ENCODE data around the gene PRR3.
A peak's percentile ranks its signal among the peaks of the same experiment; 100 is the strongest.

Gene PRR3

GRCh38 chr6:30537931-30538330 lies 19.2 kb upstream of the PRR3 start:
- no peak for DNase-seq

GRCh38 chr6:30541515-30542403 lies 15.3 kb upstream of the PRR3 start:
- peak; percentile 89 for DNase-seq

- DNase-seq, result peak; percentile 66
These were observed 14.7 kb upstream of the PRR3 start for GRCh38 chr6:30542404-30542725.

GRCh38 chr6:30542915-30543314 lies 14.2 kb upstream of the PRR3 start:
- DNase-seq, result peak; percentile 30

- DNase-seq, result peak; percentile 62
These were observed 13.3 kb upstream of the PRR3 start for GRCh38 chr6:30543821-30544220.

- peak; percentile 72 for DNase-seq
These were observed 12.3 kb upstream of the PRR3 start for GRCh38 chr6:30544666-30545272.

- no peak for DNase-seq
These were observed 9.6 kb upstream of the PRR3 start for GRCh38 chr6:30547454-30547853.

- DNase-seq, result no peak
These were observed 8.7 kb upstream of the PRR3 start for GRCh38 chr6:30548375-30548774.

GRCh38 chr6:30554404-30554803 lies 2.7 kb upstream of the PRR3 start:
- DNase-seq, result no peak

- no peak for DNase-seq
These were observed 1.9 kb upstream of the PRR3 start for GRCh38 chr6:30554962-30555815.

- no peak for DNase-seq
These were observed 1.4 kb upstream of the PRR3 start for GRCh38 chr6:30555816-30556065.

GRCh38 chr6:30556066-30556905 lies 809 bp upstream of the PRR3 start, which contains the start of gene GNL1:
Gene GNL1 (minus strand): TSS chr6:30556489. CDS start chr6:30556203, 286 bp downstream.
- DNase-seq, result peak; percentile 98

- DNase-seq, result peak; percentile 73
These were observed 537 bp downstream of the PRR3 start for GRCh38 chr6:30557683-30557981.

- no peak for DNase-seq
These were observed 3.8 kb downstream of the PRR3 start for GRCh38 chr6:30560930-30561329.

- DNase-seq, result no peak
These were observed 5.7 kb downstream of the PRR3 start for GRCh38 chr6:30562470-30563425.

- no peak for DNase-seq
These were observed 7.0 kb downstream of the PRR3 start for GRCh38 chr6:30564114-30564513.

GRCh38 chr6:30565772-30566171 lies 8.7 kb downstream of the PRR3 start:
- DNase-seq, result no peak

- DNase-seq, result peak; percentile 63
These were observed 11.2 kb downstream of the PRR3 start for GRCh38 chr6:30568245-30568644.

- DNase-seq, result no peak
These were observed 13.2 kb downstream of the PRR3 start for GRCh38 chr6:30570263-30570662.

GRCh38 chr6:30570740-30571074 lies 13.6 kb downstream of the PRR3 start:
- no peak for DNase-seq

- DNase-seq, result peak; percentile 99
These were observed 14.1 kb downstream of the PRR3 start, which contains the start of gene ABCF1 for GRCh38 chr6:30571075-30571761. Gene ABCF1 (plus strand): TSS chr6:30571442. CDS start chr6:30571488, 46 bp downstream.

Data from CD4-positive, alpha-beta T cell treated with Interleukin-17A for 1 hour (primary cell).